AG08395 (cell line): ENCODE measurements around the gene PLA2G6.

Experiments
- DNase-seq: peaks from one replicate; pipeline ENCODE4 v3.0.0; 2012; ENCODE audit warnings: mixed read lengths, low spot score

PLA2G6 gene

DNA sequence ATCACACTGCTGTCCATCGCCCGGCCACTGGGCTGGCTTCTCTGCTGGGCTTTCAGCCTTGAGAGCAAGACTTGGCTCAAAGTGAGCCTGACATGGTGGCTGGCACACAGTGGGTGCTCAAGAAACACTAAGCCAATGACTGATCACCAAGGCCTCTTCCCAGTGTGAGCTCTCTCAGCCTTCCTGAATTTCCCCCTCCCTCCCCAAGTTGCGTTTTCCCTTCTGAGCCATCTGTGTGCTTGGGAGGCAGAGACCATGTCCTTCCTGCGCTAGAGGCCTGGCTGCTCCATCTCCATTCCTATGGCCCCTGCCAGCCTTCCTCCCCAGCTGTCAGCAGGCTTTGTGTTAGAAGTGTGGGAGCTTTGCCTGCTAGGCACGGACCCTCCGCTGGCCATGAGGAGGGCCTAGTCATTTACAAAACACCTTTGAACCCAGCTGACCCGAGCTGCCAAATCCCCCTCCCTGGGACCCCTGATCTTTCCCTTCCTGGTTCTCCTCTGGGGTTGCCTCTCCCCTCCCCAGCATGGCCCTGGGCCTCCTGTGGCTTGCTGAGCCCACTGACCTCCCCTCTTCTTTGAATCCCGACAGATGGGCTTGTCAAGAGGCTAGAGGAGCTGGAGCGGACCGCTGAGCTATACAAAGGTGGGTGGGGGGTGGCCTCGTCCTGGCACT lies 111.2 kb downstream of the PLA2G6 start:
- DNase-seq, result no peak

DNA sequence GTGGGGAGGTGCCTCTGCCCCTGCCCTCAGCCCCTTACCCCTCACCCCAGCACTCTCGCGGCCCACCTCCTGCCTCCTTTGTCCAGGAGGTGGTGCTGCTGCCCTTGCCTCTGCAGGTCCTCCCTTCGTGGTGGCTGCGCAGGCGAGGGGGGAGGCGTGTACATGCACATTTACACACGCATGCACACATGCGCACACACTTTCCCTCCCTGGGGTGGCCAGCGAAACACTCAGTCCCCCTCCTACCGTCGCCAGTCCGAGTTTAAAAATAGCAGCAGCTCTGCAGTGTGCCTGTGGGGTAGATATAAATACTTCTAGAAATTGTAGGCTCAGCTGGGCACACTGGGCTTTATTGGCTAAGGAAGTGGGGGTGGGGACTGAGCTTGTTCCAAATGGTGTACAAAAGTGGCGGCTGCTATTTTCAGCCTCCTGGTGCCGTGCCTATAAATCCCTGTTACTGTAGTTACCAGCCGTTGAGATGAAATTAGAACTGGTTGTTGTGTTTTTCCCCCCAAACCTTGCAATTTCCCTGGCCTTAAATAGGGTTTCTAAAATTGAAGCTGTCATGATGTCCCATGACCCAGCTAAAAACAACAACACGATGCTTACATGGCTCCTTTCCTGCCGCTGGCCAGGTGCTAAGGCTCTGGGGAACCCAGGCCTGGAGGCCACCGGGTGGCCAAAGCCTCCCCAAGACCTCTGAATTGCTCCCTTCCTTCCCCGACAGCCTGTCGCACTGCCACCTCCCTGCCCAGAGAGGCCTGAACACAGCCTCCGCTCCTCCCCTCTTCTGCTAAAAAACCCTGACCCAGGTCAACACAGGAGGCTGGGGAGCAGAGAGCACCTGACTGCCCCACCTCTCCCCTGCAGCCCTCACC lies 112.0 kb downstream of the PLA2G6 start:
- peak; percentile 78 for DNase-seq

DNA sequence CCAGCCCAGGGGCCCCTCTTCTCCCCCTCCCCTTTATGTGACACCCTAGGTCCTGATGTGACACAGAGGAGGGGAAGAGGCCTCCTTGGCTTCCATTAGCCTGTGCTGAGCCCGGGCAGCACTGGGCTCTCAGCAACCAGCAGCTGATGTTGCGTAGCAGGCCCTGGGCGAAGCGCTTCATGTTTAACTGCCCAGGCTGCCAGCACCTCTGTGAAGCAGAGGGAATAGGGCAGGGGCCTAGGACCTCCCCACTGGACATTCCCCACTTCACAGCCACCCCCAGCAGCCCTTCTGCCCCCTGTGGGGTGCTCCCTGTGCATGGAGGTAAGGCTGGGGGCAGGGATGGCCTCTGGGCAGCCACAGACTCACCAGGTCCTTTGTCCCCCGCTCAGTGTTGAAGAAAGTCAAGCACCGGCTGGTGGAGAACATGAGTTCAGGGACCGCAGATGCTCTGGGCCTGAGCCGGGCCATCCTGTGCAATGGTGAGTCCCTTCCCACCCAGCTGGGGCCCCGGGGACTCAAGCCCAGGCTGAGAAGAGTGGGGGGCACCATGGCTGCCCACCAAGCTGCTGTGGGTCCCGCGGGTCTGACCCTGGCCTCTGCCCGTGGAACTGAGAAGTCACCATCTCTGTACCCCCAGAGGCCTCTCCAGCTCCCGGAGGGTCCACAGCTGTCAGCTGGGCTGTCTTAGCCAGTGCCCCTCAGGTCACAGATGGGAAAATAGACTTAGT lies 112.8 kb downstream of the PLA2G6 start:
- DNase-seq, result no peak

DNA sequence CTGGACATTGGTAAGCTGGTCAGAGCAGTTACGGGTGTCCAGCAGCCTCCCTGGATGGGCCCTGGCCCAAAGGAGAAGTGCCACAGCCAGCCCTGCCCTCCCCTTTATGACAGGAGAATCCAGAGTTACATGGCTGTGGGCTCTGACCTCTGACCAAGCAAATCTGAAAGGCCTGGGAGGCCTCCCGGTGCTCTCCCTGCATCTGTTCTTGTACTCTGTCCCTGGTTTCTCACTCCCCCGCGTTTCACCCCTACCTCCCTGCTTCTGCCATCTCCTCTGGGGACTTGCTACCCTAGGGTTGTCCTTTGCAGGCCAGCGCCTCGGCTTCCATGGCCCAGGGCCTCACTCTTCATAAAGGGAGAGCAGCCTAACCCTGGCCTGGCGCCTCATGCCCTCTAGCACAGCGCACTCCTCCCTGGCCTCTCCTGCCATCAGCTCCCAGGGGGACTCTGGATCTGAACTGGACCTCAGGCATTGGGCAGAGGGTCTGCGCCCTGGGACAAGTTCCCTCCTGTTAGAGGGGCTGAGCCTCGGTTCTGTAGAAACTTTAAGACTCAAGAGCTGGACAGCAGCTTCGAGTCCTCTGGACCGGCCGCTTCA lies 113.8 kb downstream of the PLA2G6 start:
- DNase-seq, result no peak

DNA sequence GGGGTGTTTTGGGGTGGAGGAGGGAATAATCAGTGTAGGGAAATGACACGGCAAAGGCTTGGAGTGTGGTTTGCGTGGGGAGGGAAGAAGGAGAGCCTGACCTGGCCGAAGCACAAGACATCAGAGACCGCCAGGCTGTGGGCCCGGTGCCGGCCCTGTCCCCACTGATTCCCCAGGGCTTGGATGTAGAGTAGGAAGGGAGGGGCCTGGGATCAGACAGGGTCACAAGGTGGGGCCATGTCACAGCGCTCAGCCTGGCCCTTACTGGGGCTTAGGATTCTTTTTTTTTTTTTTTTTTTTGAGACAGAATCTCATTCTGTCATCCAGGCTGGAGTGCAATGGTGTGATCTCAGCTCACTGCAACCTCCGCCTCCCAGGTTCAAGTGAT lies 114.6 kb downstream of the PLA2G6 start:
- no peak for DNase-seq

DNA sequence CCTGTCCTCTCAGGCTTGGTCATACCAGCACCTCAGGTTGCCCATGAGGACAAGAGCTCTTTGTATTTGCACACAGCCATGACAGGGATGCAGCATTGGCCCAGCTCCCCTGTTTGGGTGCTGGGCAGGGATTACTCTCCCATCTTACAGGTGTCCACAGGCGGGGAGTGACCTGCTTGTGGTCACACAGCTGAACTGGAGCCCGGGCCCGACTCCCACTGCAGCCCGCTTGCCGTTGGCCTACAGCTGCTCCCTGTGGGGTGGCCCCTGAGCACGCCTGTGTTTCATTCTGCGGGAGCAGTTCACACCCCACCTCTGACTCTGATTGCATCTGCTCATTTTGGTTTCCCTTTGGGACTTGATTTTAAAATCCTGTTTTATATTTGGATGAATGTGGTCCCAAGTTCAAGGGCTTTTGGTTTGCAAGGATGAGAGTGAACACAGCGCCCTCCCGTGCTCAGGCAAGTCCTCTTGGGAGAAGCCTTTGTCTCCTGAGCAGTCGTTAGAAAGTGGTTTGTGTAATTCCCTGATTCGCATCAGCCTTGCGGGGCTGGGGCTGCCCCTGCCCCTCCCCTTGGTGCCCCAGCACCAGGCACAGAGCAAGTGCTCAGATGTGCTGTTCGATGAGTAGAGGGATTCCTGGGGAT lies 115.1 kb downstream of the PLA2G6 start:
- DNase-seq, result no peak

DNA sequence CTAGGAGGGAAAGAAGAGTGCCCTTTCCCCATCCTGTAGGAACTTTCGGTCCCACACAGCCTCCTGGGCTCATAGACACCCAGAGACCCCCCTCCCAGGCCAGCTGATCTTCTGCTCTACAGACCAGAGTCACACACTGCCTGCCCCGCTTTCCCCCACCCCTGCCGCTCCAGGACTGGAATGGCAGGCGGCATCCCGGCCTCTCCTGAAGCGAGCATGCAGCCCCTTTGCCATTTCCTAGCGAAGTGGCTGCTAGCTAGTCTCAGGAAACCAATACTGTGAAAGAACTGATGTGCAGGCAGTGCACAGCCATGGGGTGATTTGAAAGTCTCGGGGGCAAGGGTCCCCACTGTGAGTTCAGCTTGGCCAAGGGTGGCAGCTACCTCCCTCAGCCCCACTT lies 116.1 kb downstream of the PLA2G6 start:
- DNase-seq, result no peak

DNA sequence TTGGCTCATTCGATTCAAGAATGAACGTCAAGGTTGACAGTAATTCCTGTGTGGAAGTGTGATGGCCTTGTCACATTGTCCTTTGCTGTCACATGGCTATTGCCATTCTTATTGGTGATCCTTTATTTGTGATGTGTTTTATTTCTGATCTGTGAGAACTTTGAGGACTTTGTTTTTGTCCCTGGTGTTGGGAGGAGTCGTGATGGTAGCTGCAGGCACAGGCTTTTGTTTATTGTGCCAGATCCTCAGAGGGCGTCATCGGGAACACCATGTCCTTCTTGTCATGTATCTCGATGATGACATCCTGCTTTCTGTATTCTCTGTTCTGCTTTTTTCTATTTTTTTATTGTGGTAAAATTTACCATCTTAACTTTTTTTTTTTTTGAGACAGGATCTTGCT lies 118.8 kb downstream of the PLA2G6 start:
- DNase-seq, result no peak
